Measurements from ENCODE around the gene LMO7.

The LMO7 gene

DNA sequence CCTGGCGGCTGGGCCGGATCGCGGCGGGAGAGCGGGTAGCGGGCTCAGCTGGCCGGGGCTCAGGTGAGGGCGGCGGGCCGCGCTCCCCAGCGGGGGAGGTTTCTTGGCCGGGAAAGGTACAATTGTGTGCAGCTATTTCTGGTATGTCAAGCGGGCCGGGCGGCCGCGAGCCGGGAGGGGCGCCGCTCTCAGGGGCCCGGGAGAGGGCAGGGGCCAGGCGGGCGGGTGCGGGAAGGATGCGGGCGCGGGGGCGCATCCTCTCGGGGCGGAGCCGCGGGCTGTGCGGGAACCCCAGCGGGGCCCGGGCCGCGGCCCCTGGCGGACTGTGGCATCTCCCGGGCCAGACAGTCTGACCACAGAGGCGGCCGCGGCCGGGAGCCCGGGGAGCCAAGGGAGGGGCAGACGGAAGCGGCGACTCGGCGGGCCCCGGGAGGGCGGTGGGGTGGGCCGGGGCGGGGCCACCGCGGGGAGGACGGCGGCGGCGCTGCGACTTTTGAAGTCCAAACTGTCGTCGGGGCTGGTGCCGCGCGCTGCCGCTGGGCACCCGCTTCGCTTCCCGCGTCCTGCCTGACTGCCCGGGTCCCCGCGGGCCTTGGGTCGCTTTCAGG is at the start of gene LMO7:
Gene LMO7 (plus strand): TSS at position 503 of the 608 bp plus-strand sequence. CDS start 328 bp downstream, outside the sequence.
- peak; percentile 15 to 17 for DNase-seq

DNA sequence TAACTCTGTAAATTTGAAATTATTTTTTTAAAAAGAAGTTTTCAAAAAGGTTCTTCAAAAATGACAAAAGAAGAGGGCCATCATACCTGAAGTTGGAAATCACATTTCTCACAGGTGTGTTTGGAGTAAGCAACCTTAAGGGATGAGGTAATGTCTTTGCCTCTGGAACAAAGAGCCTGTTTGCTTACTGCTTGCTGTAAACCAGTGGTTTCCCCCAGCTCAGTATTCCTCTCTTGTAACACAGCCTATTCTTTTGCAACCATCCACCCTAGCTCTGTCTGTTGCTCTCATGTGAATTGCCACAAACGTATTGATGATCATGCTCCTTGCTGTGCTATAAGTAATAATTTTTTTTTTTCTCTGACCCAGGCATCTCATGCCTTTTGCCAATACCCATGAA is 48.5 kb upstream of the LMO7 start:
- DNase-seq = no peak

DNA sequence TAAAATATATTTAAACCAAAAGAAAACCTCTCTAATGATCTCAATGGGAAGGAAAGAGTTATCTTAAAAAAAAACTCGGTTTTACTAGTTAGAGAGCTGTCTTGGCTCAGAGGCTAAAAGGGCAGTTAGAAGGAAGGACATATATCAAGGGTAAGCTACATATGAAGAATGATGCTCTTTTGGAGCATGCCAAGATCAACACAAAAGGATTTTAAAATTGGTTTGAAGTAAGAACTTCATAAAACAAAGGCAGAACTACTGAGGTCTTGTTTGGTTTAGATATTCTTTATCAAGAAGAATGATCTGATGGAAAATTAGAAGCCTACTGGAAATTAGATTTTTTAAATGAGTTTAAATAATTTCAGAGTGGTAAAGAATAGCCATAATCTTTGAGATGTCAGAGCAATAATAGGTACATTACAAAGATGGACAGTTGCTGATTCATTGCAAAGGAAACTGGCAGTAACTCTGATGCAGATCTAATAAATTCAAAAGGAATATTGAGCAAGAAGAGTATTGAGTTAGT is 39.4 kb upstream of the LMO7 start:
- DNase-seq = no peak

DNA sequence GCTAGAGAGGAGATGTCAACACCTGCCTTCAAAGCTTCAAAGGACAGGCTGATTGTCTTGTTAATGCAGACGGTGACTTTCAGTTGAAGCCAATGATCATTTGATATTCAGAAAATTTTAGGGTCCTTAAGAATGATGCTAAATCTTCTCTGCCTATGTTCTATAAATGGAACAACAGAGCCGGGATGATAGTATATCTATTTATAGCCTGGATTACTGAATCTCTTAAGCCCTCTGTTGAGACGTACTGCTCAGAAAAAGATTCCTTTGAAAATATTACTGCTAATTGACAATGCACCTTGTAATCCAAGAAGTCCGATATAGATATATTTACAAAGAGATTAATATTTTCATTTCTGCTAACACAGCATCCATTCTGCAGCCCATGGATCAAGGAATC is 35.8 kb upstream of the LMO7 start:
- no peak for DNase-seq

DNA sequence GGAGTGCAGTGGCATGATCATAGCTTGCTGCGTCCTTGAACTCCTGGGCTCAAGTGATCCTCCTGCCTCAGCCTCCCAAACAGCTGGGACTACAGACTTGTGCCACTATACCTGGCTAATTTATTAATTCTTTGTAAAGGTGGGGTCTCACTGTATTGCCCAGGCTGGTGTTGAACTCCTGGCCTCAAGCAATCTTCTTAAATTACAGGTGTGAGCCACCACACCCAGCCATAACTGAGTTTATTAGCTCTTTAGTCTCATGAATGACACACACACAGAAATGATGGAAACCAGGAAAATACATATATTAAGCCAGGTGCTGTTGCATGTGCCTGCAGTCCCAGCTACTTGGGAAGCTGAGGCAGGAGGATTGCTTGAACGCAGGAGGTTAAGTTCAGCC is 33.1 kb upstream of the LMO7 start:
- no peak for DNase-seq

DNA sequence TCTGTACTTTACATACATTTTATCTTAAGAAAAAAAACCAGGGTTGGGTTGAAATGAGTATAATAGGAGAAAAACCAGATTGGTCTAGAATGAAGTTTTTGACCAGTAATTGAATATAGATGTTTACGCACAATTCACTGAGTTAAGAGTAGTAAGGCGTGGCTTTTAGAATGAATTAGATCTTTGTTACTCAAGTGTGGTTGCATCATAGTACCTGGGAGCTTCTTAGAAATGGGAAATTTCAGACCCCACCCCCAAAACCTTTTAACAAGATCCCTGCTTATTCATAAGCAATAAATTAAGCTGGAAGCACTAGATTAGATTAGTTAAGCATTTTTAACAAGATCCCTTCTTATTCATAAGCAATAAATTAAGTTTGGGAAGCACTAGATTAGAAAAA is 28.7 kb upstream of the LMO7 start:
- DNase-seq = no peak

DNA sequence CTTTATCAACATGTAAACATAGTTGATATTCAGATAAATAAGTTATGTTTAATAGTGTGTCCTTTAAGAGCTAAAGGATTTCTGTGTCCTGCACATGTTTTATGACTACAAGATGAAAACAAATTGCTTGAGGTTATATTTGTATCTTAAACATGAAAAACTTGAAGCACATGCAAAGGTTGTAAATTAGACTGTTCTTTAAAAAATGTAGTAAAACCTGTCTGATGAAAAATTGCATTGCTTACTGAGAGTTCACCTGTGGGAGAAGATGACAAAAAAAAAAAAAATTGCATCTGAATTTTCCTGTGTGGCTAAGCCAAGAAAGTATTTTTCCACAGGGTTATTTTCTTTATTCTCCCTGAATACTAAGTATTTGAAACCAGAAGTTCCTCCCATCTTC is 25.7 kb upstream of the LMO7 start:
- DNase-seq = no peak

DNA sequence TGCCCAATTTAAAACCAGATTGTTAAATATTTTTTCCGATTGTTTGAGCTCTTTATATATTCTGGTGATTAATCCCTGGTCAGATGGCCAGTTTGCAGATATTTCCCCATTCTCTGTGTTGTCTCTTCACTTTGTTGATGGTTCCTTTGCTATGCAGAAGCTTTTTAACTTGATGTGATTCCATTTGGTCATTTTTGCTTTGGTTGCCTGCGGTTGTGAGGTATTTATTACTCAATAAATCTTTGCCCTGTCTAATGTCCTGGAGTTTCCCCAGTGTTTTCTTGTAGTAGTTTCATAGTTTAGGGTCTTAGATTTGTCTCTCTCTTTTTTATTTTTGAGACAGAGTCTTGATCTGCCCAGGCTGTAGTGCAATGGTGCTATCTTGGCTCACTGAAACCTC is 23.8 kb upstream of the LMO7 start:
- no peak for DNase-seq

DNA sequence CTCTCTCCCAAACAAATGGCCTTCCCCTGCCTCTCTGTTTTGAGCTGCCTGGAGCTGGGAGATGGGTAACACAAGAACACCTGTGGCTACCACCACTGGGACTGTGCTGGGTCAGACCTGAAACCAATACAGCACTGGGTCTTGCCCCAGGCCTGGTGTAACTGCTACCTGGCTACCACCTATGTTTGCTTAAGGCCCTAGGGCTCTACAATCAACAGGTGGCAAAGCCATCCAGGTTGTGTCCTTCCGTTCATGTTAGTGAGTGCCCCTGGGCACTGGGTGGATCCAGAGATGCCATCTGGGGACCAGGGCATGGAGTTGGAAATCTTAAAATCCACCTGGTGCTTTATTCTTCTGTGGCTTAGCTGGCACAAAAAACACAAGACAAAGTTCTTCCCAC is 18.9 kb upstream of the LMO7 start:
- no peak for DNase-seq

DNA sequence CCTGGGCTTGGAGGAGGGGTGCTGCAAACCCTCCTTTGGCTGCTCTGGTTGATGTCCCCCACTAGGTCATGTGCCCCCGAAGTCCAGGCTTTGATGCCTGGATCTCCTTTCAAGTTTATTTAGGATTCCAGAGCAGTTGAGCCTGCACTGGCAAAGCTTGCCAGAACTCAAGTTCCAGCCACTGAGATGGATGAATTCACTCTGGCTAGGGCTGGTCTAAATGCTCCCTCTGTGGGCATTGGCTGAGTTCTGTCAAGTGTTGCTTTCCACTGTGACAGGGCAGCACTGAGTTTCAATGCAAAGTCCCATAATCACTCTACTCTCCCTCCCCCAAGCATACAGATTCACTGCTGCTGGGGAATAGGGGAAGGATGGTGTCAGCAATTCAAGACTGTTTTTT is 17.8 kb upstream of the LMO7 start:
- DNase-seq = no peak

DNA sequence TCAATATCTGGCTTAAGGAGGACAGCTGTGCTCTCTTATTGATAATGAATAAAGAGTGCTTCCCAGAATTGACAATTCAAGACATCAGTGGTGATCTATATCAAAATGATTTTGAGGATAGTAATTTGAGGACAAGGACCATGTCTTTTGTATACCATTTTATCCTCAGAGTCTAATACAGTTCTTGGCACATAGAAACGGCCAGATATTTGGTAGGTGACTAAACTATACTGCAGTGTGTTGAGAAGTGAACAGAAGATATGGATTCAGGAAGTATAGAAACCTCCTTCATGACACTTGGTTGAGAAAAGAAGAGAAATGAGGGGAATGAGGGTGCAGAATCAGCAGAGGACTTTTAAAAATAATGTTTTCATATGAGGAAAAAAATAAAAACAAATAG is 16.1 kb upstream of the LMO7 start:
- DNase-seq = no peak

DNA sequence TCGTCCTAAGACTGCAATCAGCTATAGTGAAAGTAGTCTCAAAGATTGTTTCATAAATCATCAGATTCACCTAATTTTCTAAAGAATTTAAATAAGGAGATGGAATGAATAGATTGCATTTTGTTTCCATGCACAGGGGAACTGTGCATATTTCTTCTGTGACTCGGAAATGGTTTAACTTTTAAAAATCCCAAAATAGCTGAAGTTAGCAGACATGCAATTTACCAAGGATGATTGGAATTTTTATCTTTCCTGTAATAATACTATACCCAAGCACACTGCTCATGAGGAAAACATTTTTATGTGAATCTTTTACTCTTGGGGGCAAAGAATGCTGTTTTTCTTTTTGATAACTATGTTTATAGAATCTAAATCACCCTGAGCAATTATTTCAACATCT is 15.0 kb upstream of the LMO7 start:
- DNase-seq = no peak

DNA sequence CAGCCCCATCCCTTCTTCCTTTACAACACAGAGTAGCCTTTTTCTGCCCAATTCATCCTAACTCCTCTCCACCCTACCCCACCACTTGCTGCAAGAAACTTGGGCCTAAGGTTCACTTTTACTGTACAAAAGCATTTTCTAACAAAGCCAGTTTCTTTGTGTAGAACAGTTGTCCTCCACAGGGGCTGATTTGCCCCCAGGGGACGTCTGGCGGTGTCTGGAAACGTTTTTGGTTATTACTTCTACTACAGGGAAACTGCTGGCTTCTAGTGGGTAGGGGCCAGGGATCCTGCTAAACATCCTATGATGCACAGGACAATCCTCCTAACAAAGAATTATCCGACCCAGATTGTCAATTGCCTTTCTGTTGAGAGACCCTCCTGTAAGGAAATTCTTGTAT is 7.3 kb upstream of the LMO7 start:
- DNase-seq = no peak

DNA sequence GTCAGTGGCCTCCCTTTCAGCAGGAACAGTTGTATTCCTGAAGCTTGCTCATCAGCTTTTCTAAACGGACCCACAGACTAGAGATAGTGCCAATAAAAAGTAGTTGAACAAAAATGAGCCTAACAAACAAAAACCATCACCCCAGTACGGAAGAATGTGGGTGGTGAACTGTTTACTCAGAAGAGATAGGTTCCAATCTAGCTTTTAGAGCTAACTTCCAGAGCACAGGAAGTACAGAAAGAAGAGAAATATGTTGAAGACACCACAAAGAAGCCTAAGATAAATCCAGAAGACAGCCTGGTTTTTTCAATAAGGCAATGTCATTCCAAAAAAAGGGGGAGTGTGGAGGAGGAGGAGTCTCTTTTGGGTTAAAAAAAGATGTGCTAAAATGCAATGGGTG is 2.8 kb upstream of the LMO7 start:
- DNase-seq = no peak

DNA sequence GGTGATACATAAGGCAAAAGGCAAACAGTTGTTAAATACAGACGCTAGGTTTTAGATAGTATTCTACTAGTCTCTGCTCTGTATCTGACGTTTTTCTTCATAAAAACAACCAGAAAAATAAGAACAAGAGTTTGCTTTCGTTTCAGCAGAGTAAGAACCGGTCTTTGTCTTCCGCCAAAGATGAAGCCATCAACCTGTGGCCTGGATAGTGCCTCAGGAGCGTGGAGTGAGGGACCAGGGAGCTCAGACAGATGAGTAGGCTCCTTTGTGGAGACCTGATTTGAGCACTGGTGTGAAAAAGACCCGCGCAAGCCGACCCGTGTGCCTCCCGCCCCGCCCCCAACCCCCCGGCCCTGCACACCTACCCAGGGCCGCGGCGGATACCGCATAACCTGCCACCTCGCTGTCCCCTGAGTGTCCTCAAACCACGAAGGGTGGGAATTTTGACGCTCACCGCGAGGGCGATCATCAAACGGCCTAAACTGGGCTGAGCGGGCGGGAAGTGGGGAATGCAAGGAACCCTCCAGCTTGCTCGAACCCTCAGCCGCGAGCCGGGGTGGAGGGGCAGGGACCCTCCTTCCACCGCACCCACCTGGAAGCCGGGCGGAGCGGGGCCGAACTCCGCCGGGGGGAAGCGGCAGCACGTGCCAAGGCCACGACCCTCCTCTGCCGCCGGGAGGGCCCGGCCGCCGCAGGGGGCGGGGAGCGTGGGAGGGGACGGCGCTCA is 866 bp upstream of the LMO7 start:
- DNase-seq = no peak

DNA sequence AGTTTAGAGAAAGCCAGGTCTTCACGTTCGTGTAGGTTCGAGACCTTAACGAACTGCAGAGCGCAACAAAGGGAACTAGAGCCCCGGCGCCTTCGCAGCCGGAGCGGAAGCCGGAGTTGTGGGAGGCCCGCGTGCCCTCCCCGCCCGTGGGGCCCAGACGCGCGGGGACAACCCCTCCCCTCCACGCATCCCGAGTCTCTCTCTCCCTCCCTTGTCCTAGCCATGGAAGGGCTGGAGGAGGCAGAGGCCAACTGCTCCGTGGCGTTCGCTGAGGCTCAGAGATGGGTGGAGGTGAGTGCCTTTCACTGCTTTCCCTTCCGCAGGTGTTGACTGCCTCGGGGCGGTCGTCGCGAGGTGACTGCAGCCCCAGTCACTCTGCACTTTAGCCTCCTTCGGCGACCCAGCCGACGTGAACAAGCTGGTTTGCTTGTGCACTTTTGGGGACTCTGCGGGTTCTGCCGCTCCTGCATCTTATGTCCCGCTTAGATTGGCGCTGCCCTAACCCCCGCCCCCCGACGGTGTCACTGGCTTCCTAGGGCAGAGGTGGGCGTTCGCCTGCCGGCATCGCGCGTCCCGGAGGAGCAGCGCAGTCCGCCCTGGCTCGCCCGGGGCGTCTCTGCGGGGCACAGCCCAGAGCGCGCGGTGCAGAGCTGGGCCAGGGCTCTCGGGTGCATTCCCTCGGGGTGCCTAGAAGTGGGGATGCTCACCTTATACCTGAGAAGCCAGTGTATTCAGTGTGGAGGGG is 478 bp downstream of the LMO7 start:
- DNase-seq = peak in 1 of 2 experiments; percentile 7

DNA sequence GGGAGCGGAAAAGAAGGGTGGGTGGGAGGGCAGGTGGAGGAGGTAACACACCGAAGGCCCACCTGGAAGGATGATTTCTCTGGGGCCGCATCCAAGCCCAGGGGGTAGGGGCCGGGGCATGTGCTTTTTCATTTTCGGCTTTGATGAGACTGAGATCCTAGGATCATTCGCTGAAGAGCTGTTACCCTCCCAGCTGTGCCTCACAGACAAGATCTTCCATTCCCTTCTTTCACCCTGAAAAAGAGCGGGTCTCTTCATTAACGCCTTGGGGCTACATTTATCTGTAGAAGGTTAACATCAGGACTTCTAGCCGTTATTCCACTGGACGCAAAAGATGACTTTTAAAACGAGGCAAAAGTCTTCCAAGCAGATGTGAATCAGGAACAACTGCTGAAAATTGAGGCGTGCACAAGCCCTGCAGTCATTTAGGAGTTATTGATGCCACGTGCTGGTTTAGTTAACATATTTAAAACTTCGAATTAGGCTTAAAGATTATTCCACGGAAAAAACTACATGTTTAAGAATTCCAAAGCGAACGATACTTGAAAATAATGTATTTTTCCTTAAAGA is 1.1 kb downstream of the LMO7 start:
- DNase-seq = no peak

DNA sequence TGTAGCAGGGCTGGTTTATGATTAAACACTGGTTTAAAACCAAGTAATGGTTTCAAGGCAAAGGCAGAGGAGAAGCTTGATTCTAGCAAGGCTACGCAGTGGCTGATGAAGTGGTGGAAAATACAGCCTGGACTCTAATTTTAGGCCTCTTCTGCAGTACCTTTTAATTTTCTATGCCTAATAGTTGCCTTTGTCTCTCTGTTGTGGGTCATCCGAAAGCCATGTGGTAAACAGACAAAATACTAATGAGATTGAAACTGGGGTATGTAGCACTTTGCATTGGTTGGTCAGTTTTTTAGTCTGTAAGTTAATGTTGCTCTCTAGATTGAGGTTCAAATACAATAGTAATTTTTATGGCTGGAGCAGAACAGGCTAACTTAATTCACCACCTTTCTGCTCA is 3.3 kb downstream of the LMO7 start:
- DNase-seq = no peak

DNA sequence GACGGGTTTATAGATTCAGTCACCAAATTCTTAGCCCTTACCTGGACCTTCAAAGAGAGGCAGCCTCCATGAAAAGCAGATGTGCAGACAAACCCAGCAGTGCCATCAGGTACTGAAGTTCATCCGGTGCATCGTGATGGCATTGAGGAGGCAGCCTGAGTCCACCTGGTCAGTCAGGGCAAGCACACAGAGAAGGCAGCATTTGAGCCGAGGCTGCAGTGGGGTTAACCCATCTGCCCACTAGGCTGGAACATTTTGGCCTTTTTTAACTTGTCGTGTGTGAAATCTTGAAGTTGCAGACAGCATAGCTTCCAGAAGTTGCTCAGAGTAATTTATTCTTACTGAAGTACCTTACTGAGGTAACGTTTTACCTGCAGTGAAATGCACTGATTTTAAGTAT is 4.9 kb downstream of the LMO7 start:
- DNase-seq = no peak

DNA sequence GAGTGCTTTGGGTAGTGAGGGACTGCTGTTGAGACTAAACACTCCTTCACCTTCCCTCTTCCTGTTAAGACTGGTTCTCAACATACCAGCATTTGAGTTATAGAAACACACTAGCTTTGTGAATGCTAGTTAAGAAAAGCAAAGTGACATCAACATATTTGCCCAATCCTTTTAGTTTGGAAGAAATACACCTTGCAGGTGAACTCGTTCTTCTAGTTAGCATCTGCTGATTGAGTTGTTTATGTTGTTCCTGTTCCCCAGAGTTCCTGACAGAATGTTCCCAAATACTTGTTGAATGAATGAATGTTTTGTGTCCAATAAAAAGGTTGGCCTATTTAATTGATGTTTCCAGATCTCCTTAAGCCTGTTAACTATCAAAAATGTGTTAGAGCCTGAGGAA is 7.1 kb downstream of the LMO7 start:
- no peak for DNase-seq

DNA sequence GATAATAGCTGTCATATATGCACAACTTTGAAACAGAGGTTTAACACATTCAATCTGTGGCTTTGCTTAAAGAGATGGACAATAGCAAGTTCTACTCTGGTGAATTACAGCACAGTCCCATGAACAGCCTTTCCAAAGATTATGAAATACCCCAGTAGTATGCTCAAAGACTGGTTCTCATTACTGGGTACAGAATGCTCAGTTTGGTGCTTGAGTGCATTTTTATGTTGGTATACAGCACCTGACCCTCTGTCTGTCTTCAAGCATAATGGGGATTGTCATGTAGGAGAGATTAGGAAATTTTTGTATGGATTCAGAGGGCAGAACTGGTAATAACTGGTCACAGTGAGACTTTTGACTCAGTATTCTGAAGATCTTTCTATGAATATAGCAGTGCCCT is 7.6 kb downstream of the LMO7 start:
- no peak for DNase-seq

DNA sequence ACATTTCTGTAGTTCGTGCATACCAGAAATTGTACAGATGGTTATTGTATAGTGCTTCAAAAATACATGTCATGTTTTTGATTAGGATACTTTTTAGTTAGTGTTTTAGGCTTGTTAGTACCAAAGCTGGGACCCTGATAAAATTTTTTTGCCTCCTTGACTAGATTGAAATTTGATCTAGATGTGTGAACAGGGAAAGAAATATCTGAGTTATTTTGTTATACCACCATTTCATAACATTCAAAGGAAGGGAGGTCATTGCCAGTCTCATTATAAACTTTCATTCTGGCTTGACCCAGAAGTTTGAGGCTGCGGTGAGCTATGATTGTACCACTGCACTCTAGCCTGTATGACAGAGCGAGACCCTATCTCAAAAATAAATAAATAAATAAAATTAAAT is 9.0 kb downstream of the LMO7 start:
- DNase-seq = no peak

DNA sequence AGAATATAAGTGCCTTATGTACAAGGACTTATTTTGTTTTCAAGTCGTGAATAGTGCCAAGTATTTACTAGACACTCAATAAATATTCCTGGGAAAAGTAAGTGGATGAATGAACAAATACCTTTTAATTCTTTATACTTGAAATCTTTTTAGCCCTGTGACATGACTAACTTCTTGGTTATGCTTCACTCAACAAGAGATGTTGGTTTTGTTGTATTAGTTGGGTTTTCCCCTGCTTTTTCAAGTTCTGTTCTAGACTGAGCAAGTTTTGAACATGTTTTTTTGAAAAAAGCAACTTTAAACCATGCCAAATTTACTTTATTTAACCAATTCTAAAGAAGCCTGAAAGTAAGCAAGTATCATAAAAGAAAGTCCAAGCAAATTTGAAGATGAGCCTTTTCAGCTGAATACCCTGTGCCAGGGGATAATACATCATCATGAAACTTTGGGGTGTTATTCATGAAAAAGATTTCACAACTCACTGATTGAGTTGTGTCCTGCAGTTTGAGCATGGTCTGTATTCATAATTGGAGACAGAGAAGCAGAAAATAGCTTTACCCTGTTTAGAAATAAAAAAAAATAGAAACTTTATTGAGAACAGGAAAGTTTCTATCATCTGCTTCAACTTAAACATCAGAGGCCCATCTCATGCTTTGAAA is 11.1 kb downstream of the LMO7 start:
- DNase-seq = no peak

Data from SHP77 (cell line).